Sigmoid colon (tissue), 7 donors: ENCODE measurements around the gene GREB1. TPM values are rescaled to one million over a fixed set of nuclear protein-coding genes. Genes with fewer than 3 reads are reported as not detected.

ENCODE experiments used
- DNase-seq: peaks from one replicate; pipeline ENCODE4 v3.0.0-alpha.2; 2019
- H3K27ac ChIP-seq, 4 donors: fragments of 200-600 bp; sonication (generic); one replicate each; pipeline ENCODE4 v1.5.1; 2016 to 2019; ENCODE audit warnings: mild to moderate bottlenecking in 1 of 4
- H3K27me3 ChIP-seq, 3 donors: fragments of 200-600 bp; sonication (generic); one replicate each; pipeline ENCODE4 v1.5.1; 2019; ENCODE audit warnings: mild to moderate bottlenecking in 1 of 3
- H3K36me3 ChIP-seq, 4 donors: fragments of 200-600 bp; sonication (generic); one replicate each; pipeline ENCODE4 v1.5.1; 2016 to 2019
- H3K4me1 ChIP-seq, 4 donors: fragments of 200-600 bp; sonication (generic); one replicate each; pipeline ENCODE4 v1.5.1; 2017 to 2019
- H3K4me3 ChIP-seq, 4 donors: fragments of 200-600 bp; sonication (generic); one replicate each; pipeline ENCODE4 v1.5.1; 2017 to 2019; ENCODE audit warnings: mild to moderate bottlenecking in 2 of 4, moderate library complexity in 1 of 4
- H3K9me3 ChIP-seq, 4 donors: fragments of 200-600 bp in 3 of 4; sonication (generic) in 3 of 4; one replicate each; pipeline versions ENCODE4 v1.5.1 to v1.6.1; 2013 to 2019
- CTCF ChIP-seq, 4 experiments: fragments of 450-650 bp in 3 of 4; fragments of 200-600 bp in 1 of 4; IDR thresholded peaks; one replicate each; pipeline ENCODE4 v1.5.1; 2016 to 2019; ENCODE audit warnings: antibody characterized with exemption in 4 of 4, mild to moderate bottlenecking in 3 of 4, moderate library complexity in 2 of 4
- EP300 ChIP-seq, 4 donors: sonication (generic); formaldehyde crosslinking; IDR thresholded peaks; one replicate each; pipeline ENCODE4 v1.6.1; 2017; ENCODE audit warnings: antibody characterized with exemption in 4 of 4
- POLR2A ChIP-seq, 2 donors: fragments of 450-650 bp; IDR thresholded peaks; one replicate each; pipeline ENCODE4 v1.6.1; 2016; ENCODE audit warnings: antibody characterized with exemption in 2 of 2, mild to moderate bottlenecking in 2 of 2, moderate library complexity in 2 of 2
- POLR2AphosphoS5 ChIP-seq, 4 donors: sonication (generic); formaldehyde crosslinking; IDR thresholded peaks; one replicate each; pipeline ENCODE4 v1.6.1; 2017; ENCODE audit warnings: antibody characterized with exemption in 4 of 4
- WGBS, 2 donors: extraction: QIAGEN DNeasy Blood & Tissue Kit; methylation state at CpG; one replicate each; pipeline ENCODE4 v1.1.7; 2013; 5-methylcytosine and 5-hydroxymethylcytosine counted together
- intact Hi-C: fragments of 100-400 bp; cut with DNase I; formaldehyde crosslinking; loops from one replicate; pipeline ENCODE4 v1.15.1; 2023
- polyA plus RNA-seq, 3 donors: library from polyadenylated mRNA; stranded (reverse); fragments of 200-250 nt; gene quantifications; one replicate each; pipeline ENCODE4 v1.2.3, GENCODE V29; 2013
- total RNA-seq, 4 donors: library from RNA; depleted of rRNA; stranded (reverse); fragments of >200 nt; gene quantifications; one replicate each; pipeline ENCODE4 v1.1.0, GENCODE V29; 2016
- donor health status: healthy with polysubstance abuse.
- donor health status: Bipolar disorder and iron deficiency.
- donor health status: healthy.

The GREB1 gene
- total and polyA plus RNA-seq, 7 donors = 0.28 to 2.5 (median 1.1) TPM; not detected in 1

- DNase-seq = no peak
- Histone ChIP-seq H3K9me3 (no peaks in the 10 kb centered on the region), H3K36me3 (no peaks in the 10 kb centered on the region), H3K4me3 (no peak overlapping the region), H3K4me1 (peaks cover 0 to 17% (median 3%) of the 10 kb centered on the region in 4 donors), H3K27ac (no peak overlapping the region), H3K27me3 (peaks cover 0 to 23% (median 4%) of the 10 kb centered on the region in 3 donors)
- intact Hi-C loops = no loop called here
- TF ChIP-seq POLR2A (IDR thresholded peaks at IDR 0.05) = no peak
- no peak for TF ChIP-seq POLR2AphosphoS5 (IDR thresholded peaks at IDR 0.05)
- no peak for TF ChIP-seq EP300 (IDR thresholded peaks at IDR 0.05)
- TF ChIP-seq CTCF (IDR thresholded peaks at IDR 0.05) = no peak
- 79 to 89% methylated on average over 11 of the region's 11 CpGs for WGBS, 2 donors
These were observed 8.5 kb downstream of the GREB1 start for GRCh38 chr2:11542275-11542819.

- no peak for TF ChIP-seq POLR2A (IDR thresholded peaks at IDR 0.05)
- TF ChIP-seq POLR2AphosphoS5 (IDR thresholded peaks at IDR 0.05) = no peak
- TF ChIP-seq CTCF (IDR thresholded peaks at IDR 0.05) = no peak
- TF ChIP-seq EP300 (IDR thresholded peaks at IDR 0.05) = no peak
- no peak for DNase-seq
- Histone ChIP-seq H3K27me3 (peaks cover 0 to 19% (median 0%) of the 10 kb centered on the region in 3 donors), H3K27ac (no peak overlapping the region), H3K36me3 (no peaks in the 10 kb centered on the region), H3K9me3 (no peaks in the 10 kb centered on the region), H3K4me3 (no peak overlapping the region), H3K4me1 (peaks cover 0 to 17% (median 3%) of the 10 kb centered on the region in 4 donors)
- 85 to 92% methylated on average over 11 of the region's 11 CpGs for WGBS, 2 donors
- intact Hi-C loops = no loop called here
These were observed 9.7 kb downstream of the GREB1 start for GRCh38 chr2:11543337-11544216.

GRCh38 chr2:11546072-11546471 is 12.2 kb downstream of the GREB1 start:
- H3K4me1 ChIP-seq = no peaks in the 10 kb centered on the region
- TF ChIP-seq POLR2AphosphoS5 (IDR thresholded peaks at IDR 0.05) (no peak), EP300 (IDR thresholded peaks at IDR 0.05) (no peak), POLR2A (IDR thresholded peaks at IDR 0.05) (no peak), CTCF (IDR thresholded peaks at IDR 0.05) (no peak)
- WGBS, 2 donors = 77 to 84% methylated on average over 6 of the region's 6 CpGs

GRCh38 chr2:11547912-11548497 is 14.2 kb downstream of the GREB1 start:
- Histone ChIP-seq H3K9me3 (no peaks in the 10 kb centered on the region), H3K4me1 (no peaks in the 10 kb centered on the region), H3K36me3 (no peaks in the 10 kb centered on the region), H3K27ac (no peak overlapping the region), H3K4me3 (no peak overlapping the region), H3K27me3 (peaks cover 0 to 12% (median 0%) of the 10 kb centered on the region in 3 donors)
- no peak for DNase-seq
- intact Hi-C loops = no loop called here
- 80 to 88% methylated on average over 6 of the region's 6 CpGs for WGBS, 2 donors
- TF ChIP-seq POLR2AphosphoS5 (IDR thresholded peaks at IDR 0.05) = no peak
- TF ChIP-seq POLR2A (IDR thresholded peaks at IDR 0.05) = no peak
- no peak for TF ChIP-seq CTCF (IDR thresholded peaks at IDR 0.05)
- TF ChIP-seq EP300 (IDR thresholded peaks at IDR 0.05) = no peak

More at GRCh38 chr2:11546072-11546471, 12.2 kb downstream of the GREB1 start:
- DNase-seq = no peak
- Histone ChIP-seq H3K36me3 (no peaks in the 10 kb centered on the region), H3K27me3 (peaks cover 0 to 19% (median 0%) of the 10 kb centered on the region in 3 donors), H3K27ac (no peak overlapping the region), H3K4me3 (no peak overlapping the region), H3K9me3 (no peaks in the 10 kb centered on the region)
- intact Hi-C loops = no loop called here
